Astrocyte (in vitro differentiated cells and primary cell): ENCODE data around the gene ABCA4.

Source experiments
- EZH2 ChIP-seq: IDR thresholded peaks from 2 replicates; pipeline ENCODE4 v1.6.1; 2012; ENCODE audit warnings: mild to moderate bottlenecking, low read length, inconsistent platforms; ENCODE audit not compliant: insufficient read depth
- TF ChIP-seq, protein P1 (sequence below): IDR thresholded peaks from 2 replicates; pipeline ENCODE4 v1.5.1; 2011; ENCODE audit warnings: low read depth, mild to moderate bottlenecking, inconsistent platforms, low read length, moderate library complexity; ENCODE audit not compliant: insufficient read depth

DNA sequence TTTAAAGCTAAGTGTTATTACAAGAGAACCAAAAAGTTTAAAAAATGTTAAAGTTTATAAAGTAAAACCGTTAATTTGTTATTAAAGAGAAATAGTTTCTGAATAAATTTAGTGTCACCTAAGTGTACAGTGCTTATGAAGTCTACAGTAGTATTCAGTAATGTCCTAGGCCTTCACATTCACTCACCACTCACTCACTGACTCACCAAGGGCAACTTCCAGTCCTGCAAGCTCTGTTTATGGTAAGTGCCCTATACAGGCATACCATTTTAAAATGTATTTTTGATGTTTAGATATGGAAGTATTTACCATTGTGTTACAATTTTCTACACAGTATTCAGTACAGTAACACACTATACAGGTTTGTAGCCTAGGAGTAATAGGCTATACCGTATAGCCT is 151.6 kb downstream of the ABCA4 start:
- TF ChIP-seq, protein P1, sequence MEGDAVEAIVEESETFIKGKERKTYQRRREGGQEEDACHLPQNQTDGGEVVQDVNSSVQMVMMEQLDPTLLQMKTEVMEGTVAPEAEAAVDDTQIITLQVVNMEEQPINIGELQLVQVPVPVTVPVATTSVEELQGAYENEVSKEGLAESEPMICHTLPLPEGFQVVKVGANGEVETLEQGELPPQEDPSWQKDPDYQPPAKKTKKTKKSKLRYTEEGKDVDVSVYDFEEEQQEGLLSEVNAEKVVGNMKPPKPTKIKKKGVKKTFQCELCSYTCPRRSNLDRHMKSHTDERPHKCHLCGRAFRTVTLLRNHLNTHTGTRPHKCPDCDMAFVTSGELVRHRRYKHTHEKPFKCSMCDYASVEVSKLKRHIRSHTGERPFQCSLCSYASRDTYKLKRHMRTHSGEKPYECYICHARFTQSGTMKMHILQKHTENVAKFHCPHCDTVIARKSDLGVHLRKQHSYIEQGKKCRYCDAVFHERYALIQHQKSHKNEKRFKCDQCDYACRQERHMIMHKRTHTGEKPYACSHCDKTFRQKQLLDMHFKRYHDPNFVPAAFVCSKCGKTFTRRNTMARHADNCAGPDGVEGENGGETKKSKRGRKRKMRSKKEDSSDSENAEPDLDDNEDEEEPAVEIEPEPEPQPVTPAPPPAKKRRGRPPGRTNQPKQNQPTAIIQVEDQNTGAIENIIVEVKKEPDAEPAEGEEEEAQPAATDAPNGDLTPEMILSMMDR, result no peak
- no peak for TF ChIP-seq EZH2
